ENCODE measurements around the gene TNNT3.
A peak's percentile ranks its signal among the peaks of the same experiment; 100 is the strongest.
"Not testable (repeated sequence)": the region's sequence is repeated elsewhere in the genome, so short reads cannot be mapped to it uniquely, and the experiment has no call there.

Gene TNNT3

GRCh38 chr11:1881442-1882264 lies 37.9 kb upstream of the TNNT3 start:
- no peak for DNase-seq

GRCh38 chr11:1882265-1883238 lies 37.0 kb upstream of the TNNT3 start:
- DNase-seq, result peak; percentile 65

GRCh38 chr11:1883346-1884302 lies 35.9 kb upstream of the TNNT3 start:
- DNase-seq, result no peak

GRCh38 chr11:1884303-1884700 lies 35.2 kb upstream of the TNNT3 start:
- DNase-seq, result no peak

GRCh38 chr11:1886551-1886950 lies 33.0 kb upstream of the TNNT3 start:
- not testable (repeated sequence) for DNase-seq

- no peak for DNase-seq
Measured at GRCh38 chr11:1887451-1888346, 31.8 kb upstream of the TNNT3 start.

- DNase-seq, result no peak
Measured at GRCh38 chr11:1888347-1888753, 31.2 kb upstream of the TNNT3 start.

GRCh38 chr11:1888811-1889210 lies 30.7 kb upstream of the TNNT3 start:
- no peak for DNase-seq

- DNase-seq, result peak; percentile 84
Measured at GRCh38 chr11:1889224-1889930, 30.1 kb upstream of the TNNT3 start.

- DNase-seq, result no peak
Measured at GRCh38 chr11:1889941-1890855, 29.3 kb upstream of the TNNT3 start.

GRCh38 chr11:1890856-1891830 lies 28.4 kb upstream of the TNNT3 start:
- DNase-seq, result no peak

- DNase-seq, result no peak
Measured at GRCh38 chr11:1891831-1892115, 27.7 kb upstream of the TNNT3 start, which contains the start of gene PRR33. PRR33 (minus strand) TSS chr11:1891895; CDS start chr11:1890584, 1,311 bp downstream.

GRCh38 chr11:1892116-1892515 lies 27.4 kb upstream of the TNNT3 start:
- DNase-seq, result no peak

GRCh38 chr11:1892558-1892957 lies 26.9 kb upstream of the TNNT3 start:
- no peak for DNase-seq

- DNase-seq, result no peak
Measured at GRCh38 chr11:1893581-1894359, 25.7 kb upstream of the TNNT3 start.

- DNase-seq, result no peak
Measured at GRCh38 chr11:1894759-1895158, 24.7 kb upstream of the TNNT3 start.

- no peak for DNase-seq
Measured at GRCh38 chr11:1896468-1896867, 23.0 kb upstream of the TNNT3 start.

- no peak for DNase-seq
Measured at GRCh38 chr11:1896923-1897322, 22.6 kb upstream of the TNNT3 start.

Measured in central memory CD4-positive, alpha-beta T cell (primary cell).